ENCODE measurements around the gene VWA3B. TPM values are rescaled to one million over a fixed set of nuclear protein-coding genes. Genes with fewer than 3 reads are reported as not detected.
A peak's percentile ranks its signal among the peaks of the same experiment; 100 is the strongest.
"Not testable (repeated sequence)": the region's sequence is repeated elsewhere in the genome, so short reads cannot be mapped to it uniquely, and the experiment has no call there.

The VWA3B gene, protein sequence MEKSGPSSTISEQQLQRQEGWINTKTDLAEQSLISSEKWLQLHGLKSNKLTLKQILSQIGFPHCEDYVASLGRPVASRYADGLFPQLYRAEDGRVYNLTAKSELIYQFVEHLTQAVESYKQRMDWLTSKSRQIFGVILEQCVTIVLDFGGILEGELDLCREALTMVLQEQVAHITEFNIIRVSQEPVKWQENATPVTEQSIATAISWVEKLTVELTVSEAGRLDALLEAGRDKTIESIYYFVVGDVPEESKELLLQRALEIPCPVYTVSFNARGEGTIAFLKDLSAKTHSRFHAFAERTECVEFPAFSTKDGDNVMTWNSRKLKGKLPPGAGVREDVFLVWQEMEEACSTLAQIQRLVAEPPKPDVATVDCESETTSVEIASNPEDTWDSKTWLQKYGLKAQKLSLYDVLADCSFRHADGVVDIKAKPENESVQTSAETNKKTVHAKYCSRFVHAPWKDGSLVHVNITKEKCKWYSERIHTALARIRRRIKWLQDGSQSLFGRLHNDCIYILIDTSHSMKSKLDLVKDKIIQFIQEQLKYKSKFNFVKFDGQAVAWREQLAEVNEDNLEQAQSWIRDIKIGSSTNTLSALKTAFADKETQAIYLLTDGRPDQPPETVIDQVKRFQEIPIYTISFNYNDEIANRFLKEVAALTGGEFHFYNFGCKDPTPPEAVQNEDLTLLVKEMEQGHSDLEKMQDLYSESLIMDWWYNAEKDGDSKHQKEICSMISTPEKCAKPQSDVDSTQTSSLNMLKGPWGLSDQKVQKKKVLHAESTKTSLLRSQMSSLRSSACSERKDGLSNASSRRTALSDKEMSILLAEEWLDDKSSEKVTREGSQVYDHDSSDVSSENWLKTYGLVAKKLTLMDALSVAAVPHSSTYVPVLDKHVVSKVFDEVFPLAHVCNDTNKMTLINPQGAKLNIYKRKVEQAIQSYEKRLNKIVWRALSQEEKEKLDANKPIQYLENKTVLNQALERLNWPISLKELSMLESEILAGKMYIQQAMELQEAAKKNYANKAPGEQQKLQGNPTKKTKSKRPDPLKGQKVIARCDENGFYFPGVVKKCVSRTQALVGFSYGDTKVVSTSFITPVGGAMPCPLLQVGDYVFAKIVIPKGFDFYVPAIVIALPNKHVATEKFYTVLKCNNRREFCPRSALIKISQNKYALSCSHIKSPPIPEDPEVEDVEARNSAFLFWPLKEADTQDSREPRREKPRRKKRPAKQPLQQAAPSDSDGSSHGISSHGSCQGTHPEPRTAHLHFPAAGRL (N-terminal part only)
- polyA plus RNA-seq (ENCODE audit: insufficient read length in 4 of 4), result under 1 TPM; 0.16 to 0.67 (median 0.38) TPM

DNA sequence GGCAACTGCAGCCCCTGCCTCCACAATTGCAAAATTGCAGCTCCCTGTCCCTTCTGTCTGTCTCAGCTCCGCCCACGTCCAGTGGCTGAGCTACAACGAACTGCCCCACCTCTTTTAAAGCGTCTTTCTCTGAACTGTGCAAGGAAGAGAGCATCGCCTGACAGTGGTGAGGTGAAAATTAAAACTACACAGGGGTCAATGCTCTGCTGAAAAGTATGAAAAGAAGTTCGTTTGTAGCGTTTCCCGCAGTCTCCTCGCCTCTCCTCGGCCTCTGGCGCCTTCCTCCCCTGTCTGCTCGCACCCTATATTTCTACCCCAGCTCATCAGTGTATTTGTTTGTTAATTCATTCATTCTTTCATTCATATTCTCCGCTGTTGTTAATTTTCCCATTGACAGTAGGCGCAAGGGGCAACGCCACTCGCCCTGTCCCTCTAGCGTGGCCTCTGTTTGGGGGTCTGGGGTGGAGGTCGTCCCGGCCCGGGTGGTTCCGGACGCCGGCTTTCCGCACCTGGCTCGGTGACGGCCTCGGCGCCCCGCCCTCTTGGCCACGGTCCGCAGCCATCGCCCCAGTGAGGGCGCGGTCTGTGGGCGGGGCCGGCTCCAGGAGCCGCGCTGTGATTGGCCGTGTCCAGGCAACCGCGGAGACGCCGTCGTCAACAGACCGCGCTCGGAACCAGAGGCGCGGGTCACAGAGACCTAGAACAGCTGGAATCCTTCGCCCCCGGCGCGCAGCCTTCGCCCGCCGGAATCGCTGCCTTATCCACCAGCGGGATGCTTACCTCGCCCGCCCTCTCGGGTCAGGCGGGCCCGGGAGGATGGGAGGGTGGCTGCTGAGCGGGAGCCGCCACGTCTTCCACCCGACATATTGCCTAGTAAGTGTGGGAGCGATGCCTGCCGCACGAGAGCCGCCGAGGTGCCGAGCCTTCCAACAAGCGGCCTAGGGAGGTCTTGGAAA, at the start of gene VWA3B:
TSS of gene VWA3B (plus strand) at position 677 of the 956 bp plus-strand sequence. CDS start 5,926 bp downstream, outside the sequence.
- DNase-seq (ENCODE audit: low read depth in 4 of 4, low spot score in 3 of 4), result peak; percentile 33 to 68 (median 44)

DNA sequence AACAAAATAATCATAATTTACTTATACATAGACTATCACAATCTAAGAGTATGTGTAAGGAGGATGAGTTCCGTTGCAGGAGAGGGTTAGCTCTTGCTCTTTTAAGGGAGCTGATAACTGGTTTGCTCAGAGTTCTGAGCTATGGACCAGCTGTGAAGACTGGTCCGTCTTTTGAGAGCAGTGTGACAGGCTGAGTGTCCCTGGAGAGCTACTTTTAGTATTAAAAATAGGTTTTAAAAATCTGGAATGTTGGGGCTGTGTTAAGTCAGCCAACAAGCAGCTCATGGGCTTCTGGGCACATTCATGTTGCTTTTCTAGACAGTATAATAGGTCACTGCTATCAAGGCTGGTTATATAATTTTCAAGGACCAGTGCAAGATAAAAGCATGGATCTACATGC, 49.8 kb upstream of the VWA3B start:
- no peak for DNase-seq (ENCODE audit: low read depth in 4 of 4, low spot score in 3 of 4)

DNA sequence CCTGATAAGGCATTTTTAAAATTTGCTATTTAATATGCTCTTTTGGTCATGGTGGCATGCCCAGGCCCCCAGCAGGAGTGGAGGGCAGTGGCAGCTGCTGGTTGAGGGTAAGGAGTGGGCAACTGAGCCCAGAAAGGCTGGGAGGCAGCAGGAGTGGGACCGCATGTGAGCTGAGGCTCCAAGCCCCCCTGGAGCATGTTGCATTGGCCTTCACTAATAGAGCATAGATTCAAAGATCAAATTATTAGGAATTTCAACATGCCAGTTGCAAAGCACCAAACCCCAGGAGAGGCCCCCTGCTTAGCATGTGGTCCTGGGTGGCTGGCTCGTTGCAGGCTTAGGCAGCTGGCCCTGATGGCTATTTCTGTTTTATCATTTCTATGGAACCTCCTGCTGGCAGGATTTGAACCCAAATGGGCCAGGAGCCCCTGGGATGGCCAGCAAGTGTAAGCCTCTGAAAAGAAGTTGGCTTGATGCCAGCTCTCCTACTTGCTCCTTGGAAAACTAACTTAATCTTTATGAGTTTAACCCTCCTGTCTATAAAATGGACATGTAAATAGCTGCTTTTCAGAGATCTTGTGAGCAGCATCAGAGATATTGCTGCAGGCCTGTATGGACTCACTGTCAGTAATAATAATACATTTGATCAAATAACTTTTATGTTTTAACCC, 49.2 kb upstream of the VWA3B start:
- peak in 1 of 4 donors; percentile 4 for DNase-seq (ENCODE audit: low read depth in 4 of 4, low spot score in 3 of 4)

DNA sequence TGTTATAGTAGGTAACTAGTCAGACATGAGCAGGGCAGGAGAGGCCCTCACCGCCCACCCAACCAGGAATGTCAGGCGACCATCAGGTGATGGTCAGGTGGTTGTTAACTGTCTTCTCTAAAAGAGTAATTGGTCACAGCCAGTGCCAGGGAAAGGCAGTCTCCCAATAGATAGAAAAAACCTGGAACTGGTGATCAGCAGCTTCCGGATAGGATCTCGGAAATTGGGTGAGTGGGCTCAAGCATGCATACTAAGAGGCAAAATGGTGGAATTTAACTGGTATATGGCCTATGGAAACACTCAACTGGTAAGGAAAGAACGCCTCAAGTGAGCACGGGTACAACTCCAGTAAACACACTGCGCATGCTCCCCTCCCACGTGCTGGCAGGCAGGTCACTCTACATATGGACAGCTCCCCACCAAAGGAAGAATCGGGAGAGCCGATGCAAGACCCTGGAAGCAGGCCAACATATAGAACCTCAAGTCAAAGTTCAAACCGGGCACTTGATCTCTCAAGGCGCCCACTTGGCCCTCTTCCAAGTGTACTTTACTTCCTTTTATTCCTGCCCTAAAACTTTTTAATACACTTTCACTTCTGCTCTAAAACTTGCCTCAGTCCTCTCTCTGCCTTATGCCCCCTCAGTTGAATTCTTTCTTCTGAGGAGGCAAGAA, 47.7 kb upstream of the VWA3B start:
- DNase-seq (ENCODE audit: low read depth in 4 of 4, low spot score in 3 of 4), result no peak

DNA sequence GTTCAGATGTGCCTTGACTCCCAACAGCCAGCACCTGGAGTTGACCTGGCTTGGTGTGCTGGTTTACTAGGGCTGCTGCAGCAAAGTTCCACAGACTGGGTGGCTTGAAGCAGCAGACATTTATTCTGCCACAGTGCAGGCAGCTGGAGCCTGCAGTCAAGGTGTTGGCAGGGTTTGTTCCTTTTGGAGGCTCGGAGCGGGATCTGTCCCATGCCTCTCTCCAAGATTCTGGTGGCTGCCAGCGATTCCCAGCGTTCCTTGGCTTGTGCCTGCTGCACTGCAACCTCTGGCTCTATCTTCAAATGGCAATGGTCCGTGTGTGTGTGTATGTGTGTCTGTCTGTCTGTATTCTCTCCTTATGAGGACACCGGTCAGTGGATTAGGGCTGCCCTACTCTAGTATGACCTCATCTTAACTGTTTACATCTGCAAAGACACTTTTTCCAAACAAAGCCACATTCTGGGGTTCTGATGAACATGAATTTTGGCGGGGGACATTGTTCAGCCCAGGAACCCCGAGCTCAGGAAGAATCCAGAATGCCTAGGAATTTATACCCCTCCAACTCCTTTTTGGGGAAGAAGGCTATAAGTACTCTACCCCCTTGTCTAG, 46.5 kb upstream of the VWA3B start:
- no peak for DNase-seq (ENCODE audit: low read depth in 4 of 4, low spot score in 3 of 4)

DNA sequence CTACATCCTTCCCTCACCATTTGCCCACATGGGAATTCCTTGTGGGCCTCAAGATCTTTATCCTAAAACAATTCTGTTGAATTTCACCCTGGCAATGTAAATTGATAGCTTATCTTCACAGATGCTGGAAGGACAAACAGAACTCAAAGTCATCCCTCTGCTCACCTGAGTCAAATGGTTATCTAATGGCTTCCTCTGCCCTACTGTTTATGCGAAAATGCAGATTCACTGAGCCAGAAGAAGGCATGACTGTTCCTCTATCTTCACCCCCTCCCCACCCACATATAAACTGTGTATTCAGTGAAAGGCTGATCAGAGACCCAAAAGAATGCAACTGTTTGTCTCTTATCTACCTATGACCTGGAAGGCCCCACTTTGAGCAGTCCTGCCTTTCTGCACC, 43.9 kb upstream of the VWA3B start:
- no peak for DNase-seq (ENCODE audit: low read depth in 4 of 4, low spot score in 3 of 4)

DNA sequence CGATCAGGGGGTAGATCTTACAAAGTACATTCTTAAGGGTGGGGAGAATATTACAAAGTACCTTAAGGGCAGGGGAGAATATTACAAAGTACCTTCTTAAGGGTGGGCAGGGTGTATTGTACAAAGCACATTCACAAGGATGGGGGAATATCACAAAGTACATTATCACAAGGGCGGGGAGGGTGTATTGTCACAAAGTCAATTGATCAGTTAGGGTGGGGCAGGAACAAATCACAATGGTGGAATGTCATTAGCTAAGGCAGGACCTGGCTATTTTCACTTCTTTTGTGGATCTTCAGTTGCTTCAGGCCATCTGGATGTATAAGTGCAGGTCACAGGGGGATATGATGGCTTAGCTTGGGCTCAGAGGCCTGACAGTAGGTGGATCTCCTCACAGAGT, 42.2 kb upstream of the VWA3B start:
- DNase-seq (ENCODE audit: low read depth in 4 of 4, low spot score in 3 of 4), result not testable (repeated sequence)

DNA sequence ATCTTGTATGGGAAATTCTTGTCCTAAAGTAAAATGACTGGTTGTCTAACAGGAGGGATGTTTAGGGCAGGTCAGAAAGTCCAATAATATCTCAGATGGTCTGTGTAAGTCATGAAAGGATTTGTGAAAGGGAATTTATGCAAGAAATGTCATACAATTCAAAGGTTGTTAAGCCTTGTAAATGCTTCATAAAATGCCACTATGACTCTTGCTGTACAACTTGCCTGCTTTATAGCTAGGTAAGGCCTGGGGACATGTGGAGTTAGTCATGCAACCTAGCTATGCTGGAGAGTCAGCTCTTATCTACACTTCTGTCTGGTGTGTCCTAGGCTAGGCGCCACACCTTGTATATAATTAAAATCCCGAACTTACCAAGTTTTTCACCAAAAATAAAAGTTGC, 36.9 kb upstream of the VWA3B start:
- no peak for DNase-seq (ENCODE audit: low read depth in 4 of 4, low spot score in 3 of 4)

DNA sequence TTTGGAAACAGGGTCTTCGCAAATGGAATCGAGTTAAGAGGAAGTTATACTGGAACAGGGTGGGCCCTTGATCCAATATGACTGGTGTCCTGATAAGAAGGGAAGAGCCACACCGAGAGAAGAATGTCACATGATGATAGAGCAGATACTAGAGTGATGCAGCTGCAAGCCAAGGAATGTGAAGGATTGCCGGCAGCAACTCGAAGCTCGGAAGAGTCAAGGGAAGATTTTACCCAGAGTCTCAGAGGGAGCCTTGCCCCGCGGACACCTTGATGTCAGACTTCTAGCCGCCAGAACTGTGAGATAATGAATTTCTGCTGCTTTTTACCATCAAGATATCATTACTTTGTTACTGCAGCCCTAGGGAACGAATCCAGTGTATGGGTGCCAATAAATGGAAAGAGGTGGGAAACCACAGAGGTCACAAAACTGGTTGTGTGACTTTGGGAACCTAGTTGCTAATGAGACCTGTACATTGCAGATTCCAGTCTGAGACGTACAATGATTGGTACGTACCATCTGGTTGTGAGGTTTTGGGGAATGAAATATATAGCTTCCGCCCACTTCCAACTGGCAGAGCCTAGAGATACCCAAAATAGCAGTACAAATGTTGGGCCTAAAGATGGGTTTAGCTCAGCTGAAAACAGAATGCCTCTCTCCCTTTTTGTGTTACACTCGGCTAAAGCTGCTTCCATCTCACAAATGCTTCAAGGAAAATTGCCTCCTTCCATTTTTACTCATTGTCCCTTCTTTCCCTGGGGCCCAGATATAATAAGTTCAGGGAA, 28.6 kb upstream of the VWA3B start:
- DNase-seq (ENCODE audit: low read depth in 4 of 4, low spot score in 3 of 4), result no peak

DNA sequence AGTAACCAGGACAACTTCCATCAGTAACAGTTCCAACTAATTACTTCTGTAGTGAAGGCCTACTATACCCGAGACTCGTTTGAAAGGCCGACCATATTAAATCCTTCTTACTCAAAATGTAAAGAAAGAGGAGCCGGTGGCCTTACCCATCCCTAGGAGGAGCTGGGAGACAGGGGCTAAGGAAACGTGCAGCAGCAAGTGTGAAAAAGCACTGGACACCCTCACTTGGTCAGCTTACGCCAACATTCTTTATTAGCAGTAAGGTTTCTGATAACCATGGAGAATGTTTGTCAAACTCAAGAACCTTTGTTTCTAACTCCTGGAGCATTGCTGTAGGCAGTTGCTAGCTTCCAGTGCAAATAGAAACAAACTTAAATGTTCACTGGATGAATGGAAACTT, 26.7 kb upstream of the VWA3B start:
- DNase-seq (ENCODE audit: low read depth in 4 of 4, low spot score in 3 of 4), result no peak

DNA sequence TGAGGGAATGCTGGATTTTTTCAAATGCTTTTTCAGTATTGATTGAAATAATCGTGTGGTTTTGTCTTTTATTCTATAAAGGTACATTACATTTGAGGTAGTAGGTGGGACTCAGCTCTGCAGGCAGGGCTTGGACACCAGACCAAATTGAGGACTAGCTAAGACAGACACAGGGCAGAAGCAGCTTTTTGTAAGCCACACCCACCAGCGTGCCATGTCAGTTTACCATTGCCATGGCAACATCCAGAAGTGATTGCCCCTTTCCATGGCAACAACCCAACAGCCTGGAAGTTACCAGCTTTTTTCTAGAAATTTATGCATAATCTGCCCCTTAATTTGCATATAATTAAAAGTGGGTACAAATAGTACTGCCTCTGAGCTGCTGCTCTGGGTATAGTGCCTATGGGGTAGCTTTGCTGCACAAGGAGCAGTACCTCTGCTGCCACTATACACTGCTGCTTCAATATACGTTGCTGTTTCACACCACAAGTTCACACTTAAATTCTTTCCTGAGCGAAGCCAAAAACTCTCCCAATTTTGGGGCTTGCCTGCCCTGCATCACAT, 23.6 kb upstream of the VWA3B start:
- DNase-seq (ENCODE audit: low read depth in 4 of 4, low spot score in 3 of 4), result no peak

DNA sequence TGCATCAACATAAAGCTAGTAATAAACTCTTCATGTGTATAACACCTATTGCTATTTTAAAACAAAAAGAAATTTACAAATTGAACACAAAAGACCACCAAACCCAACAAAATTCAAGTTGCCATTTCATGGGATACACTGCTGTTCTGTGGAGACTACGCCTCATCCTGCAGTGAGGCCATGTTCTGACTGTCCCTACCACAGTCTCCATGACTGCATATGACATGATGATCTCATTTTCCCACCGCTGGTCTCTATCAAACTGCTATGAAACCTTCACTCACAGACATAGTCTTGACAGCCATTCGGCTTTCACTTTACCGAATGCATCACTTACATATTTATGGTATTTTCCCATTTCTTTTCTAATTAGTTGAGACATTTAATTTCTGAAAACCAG, 21.2 kb upstream of the VWA3B start:
- no peak for DNase-seq (ENCODE audit: low read depth in 4 of 4, low spot score in 3 of 4)

DNA sequence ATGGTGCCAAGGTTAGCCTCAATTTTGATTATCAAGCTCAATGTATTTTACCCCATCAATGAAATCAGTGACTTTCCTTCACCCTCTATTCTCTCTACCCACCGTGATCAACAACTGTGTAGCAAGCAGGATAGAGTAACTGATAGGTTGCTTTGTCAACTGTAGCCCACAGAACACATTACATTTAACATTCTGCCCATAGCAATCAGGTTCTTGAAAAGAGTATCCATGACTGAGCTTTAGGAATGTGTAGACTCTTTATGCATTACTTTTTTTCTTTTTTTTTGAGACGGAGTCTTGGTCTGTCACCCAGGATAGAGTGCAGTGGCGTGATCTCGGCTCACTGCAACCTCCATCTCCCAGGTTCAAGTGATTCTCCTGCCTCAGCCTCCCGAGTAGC, 19.8 kb upstream of the VWA3B start:
- DNase-seq (ENCODE audit: low read depth in 4 of 4, low spot score in 3 of 4), result no peak

DNA sequence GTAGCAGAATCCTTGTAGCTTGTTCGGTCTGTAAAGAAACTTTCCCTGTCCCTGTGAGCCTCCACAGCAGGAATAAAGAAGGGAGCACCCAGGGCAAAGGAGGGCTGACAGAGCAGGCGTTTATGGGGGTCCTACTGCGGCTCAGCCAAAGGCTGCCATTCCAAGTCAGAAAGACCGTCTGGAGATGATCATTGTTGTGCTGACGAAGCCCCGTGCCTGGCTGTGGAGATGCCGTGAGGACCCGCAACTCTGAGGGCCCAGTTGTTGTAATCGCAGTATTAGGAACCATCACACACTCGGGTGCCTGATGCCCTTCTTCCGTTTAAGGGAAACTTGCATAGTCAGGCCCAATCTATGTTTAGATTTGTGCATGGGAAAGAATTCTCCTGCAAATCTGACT, 16.9 kb upstream of the VWA3B start:
- no peak for DNase-seq (ENCODE audit: low read depth in 4 of 4, low spot score in 3 of 4)

DNA sequence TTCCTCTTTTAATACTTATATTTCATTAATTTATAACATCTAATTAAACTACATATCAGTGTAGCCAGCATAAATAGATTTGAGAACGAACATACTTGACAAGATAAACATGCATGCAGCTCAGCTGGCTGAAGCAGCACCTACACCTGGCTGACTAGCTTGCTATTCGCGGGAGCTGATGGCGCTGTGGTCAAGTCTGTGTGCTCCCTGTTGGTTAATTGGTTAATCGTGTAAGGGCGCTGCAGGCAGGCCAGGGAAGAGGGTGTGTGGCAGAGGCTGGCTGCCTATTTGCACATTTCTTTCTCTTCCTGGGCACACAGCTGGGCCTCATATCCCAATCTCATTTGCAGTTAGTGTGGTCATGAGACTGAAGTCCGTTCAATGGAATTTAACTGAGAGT, 14.5 kb upstream of the VWA3B start:
- no peak for DNase-seq (ENCODE audit: low read depth in 4 of 4, low spot score in 3 of 4)

DNA sequence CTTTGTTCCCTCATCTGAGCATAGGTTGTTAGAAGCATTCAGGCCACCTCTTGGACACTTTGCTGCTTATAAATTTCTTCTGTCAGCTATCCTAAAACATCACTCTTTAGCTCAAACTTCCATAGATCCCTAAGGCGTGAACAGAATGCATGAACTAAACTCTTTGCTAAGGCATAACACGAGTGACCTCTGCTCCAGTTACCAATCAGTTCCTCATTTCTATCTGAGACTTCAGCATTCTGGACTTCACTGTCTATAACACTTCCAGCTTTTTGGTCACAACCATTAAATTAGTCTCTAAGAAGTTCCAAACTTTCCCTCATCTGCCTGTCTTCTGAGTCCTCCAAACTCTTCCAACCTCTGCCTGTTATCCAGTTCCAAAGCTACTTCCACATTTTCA, 8.3 kb upstream of the VWA3B start:
- no peak for DNase-seq (ENCODE audit: low read depth in 4 of 4, low spot score in 3 of 4)

Measured in right renal pelvis (tissue), 4 donors.